ENCODE data around the gene WDR38. TPM values are rescaled to one million over a fixed set of nuclear protein-coding genes. Genes with fewer than 3 reads are reported as not detected.

The WDR38 gene
- total RNA-seq, 1 donor from 2014 or later = 6.6 TPM

DNA sequence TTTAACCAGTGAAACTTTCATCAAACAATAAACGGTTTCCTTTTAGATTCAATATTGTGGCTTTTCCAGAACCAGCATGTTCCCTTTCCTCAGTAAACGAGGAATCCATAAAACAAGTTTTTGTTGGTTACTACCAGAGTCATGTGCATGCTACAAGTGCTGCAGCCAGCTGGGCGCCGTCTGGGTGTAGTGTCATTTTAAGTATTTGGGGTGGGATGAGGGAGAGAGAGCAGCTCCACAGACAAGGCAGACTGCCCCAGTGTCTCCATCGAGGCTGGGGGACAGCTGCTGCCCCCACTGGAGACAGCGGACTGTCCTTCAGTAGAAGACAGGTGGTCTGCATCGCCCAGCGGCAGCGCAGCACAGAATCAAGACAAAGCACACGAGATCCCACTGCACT lies 26.0 kb downstream of the WDR38 start:
- Histone ChIP-seq H3K4me3 (no peak overlapping the region), H3K9me3 (no peaks in the 10 kb centered on the region), H3K27me3 (ENCODE audit: low read depth) (no peaks in the 10 kb centered on the region), H3K27ac (peak overlapping the region; percentile 24), H3K4me1 (no peaks in the 10 kb centered on the region), H3K36me3 (peaks cover 94% of the 10 kb centered on the region)
- TF ChIP-seq, protein P1, sequence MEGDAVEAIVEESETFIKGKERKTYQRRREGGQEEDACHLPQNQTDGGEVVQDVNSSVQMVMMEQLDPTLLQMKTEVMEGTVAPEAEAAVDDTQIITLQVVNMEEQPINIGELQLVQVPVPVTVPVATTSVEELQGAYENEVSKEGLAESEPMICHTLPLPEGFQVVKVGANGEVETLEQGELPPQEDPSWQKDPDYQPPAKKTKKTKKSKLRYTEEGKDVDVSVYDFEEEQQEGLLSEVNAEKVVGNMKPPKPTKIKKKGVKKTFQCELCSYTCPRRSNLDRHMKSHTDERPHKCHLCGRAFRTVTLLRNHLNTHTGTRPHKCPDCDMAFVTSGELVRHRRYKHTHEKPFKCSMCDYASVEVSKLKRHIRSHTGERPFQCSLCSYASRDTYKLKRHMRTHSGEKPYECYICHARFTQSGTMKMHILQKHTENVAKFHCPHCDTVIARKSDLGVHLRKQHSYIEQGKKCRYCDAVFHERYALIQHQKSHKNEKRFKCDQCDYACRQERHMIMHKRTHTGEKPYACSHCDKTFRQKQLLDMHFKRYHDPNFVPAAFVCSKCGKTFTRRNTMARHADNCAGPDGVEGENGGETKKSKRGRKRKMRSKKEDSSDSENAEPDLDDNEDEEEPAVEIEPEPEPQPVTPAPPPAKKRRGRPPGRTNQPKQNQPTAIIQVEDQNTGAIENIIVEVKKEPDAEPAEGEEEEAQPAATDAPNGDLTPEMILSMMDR (IDR thresholded peaks at IDR 0.05) = no peak
- intact Hi-C loops (cut with DNase I) = no loop called here
- ATAC-seq (no peak), DNase-seq (peak; percentile 43)

DNA sequence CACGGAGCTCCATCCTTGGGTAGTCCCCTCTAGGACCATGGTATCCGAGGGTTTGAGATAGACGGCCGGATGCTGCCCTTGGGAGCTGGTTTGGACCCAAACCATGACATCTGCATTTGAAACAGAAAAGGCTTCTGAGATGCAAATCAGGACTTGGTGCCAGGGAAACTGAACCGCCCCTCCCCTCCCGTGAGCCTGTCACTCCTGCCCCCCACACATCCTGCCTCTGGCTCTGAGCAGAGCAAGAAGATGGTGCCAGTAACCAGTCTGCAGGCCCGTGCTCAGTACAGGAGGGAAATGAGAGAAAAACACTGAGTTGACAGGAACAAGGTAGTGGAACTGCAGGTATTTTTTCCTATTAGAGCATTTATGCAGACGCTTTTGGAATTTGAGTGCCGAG lies 27.2 kb downstream of the WDR38 start:
- TF ChIP-seq, protein P1 (IDR thresholded peaks at IDR 0.05) = no peak
- H3K4me3 ChIP-seq = no peak overlapping the region
- no peaks in the 10 kb centered on the region for H3K4me1 ChIP-seq
- peak; percentile 3 for DNase-seq
- ATAC-seq = no peak
- H3K36me3 ChIP-seq = peaks cover 95% of the 10 kb centered on the region
- intact Hi-C loops (cut with DNase I) = no loop called here
- H3K27ac ChIP-seq = no peak overlapping the region
- no peaks in the 10 kb centered on the region for H3K27me3 ChIP-seq (ENCODE audit: low read depth)
- no peaks in the 10 kb centered on the region for H3K9me3 ChIP-seq

DNA sequence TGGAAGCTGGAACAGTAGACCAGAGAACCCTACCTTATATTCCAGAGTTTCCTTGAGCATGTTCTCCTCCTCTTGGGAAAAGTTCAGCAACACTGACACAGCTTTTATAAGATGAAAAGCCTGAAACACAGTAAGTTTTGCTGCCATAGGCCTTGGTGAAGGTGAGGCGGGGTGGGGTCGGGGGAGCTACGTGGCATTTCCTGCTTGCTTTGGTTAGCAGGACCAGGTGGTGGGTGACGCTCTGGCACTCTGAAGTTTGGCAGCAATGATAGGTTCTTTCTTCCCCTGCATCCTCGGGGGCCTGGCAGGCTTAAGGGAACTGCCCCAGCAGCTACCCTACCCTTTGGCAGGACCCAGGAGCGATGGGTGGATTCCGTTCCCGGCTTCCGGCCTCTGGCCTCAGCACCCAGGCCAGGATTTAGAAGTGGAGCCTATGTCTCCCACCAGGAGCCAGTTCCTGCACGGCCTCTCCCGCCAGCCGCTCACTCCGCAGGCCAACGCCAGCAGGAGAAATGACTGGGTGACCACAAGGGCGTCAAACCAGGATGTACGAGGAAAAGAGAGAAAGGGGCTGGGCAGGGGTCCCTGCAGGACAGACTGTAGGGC lies 28.0 kb downstream of the WDR38 start:
- TF ChIP-seq, protein P1 (IDR thresholded peaks at IDR 0.05) = no peak
- H3K9me3 ChIP-seq = no peaks in the 10 kb centered on the region
- H3K4me1 ChIP-seq = no peaks in the 10 kb centered on the region
- intact Hi-C loops (cut with DNase I) = no loop called here
- H3K27ac ChIP-seq = no peak overlapping the region
- ATAC-seq = no peak
- H3K4me3 ChIP-seq = no peak overlapping the region
- no peaks in the 10 kb centered on the region for H3K27me3 ChIP-seq (ENCODE audit: low read depth)
- peak; percentile 21 for DNase-seq
- peaks cover 95% of the 10 kb centered on the region for H3K36me3 ChIP-seq

DNA sequence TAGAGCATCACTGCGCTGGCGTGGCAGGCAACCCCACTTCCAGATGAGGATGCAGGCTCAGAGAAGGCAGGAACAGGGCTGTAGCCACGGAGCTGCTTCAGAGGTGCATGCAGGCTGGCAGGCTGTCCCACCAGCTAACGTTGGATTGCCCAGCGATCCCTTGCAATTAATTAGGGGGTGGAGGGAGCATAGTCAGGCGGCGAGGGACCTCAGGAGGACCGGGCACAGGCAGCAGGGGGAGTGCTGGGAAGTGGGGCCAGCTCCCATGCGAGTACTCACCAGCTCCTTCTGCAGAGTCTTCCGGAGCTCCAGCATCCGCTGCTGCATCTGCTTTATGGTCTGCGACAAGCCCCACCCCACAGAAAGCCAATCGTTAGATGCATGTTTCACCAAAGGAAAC lies 29.0 kb downstream of the WDR38 start:
- Histone ChIP-seq H3K27ac (no peak overlapping the region), H3K4me3 (no peak overlapping the region), H3K36me3 (peaks cover 95% of the 10 kb centered on the region), H3K4me1 (no peaks in the 10 kb centered on the region), H3K9me3 (no peaks in the 10 kb centered on the region), H3K27me3 (ENCODE audit: low read depth) (no peaks in the 10 kb centered on the region)
- DNase-seq (peak; percentile 39), ATAC-seq (no peak)
- TF ChIP-seq, protein P1 (IDR thresholded peaks at IDR 0.05) = no peak
- intact Hi-C loops (cut with DNase I) = no loop called here

DNA sequence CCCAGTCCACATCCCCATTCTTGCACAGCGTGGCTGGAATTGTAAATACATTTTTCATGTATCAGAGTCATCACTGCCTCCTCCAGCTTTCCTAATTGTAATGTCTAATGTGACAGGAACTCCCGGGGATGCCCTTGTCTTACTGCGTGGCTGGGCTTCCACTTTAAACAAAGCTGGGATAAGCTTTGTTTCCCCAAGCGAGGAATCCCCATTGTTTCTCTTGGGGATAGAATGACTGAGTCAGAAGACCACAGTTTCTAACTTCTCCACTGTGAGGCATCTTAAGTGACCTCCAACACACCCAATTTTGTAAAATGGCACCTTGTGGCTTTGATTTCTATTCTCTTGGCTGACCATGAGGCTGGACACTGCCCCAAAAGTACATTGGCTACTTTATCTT lies 31.1 kb downstream of the WDR38 start:
- Histone ChIP-seq H3K4me3 (no peak overlapping the region), H3K4me1 (no peaks in the 10 kb centered on the region), H3K27ac (no peak overlapping the region), H3K36me3 (peaks cover 95% of the 10 kb centered on the region), H3K27me3 (ENCODE audit: low read depth) (no peaks in the 10 kb centered on the region), H3K9me3 (no peaks in the 10 kb centered on the region)
- intact Hi-C loops (cut with DNase I) = no loop called here
- no peak for DNase-seq
- no peak for ATAC-seq
- TF ChIP-seq, protein P1 (IDR thresholded peaks at IDR 0.05) = no peak

Data from lower lobe of right lung (tissue), 2 donors.